Activated naive CD4-positive, alpha-beta T cell treated with anti-CD3 and anti-CD28 coated beads for 36 hours (primary cell): ENCODE measurements around the gene TSPAN15. TPM values are rescaled to one million over a fixed set of nuclear protein-coding genes. Genes with fewer than 3 reads are reported as not detected.

Source experiments
- CTCF ChIA-PET: fragments of 350-600 bp; sonication (Branson Sonifier 250); formaldehyde crosslinking; loops from one replicate; lab custom pipeline; 2021; ENCODE audit warnings: antibody characterized with exemption; lab: Charles Lee
- DNase-seq: peaks from one replicate; pipeline ENCODE4 v3.0.0-alpha.2; 2020
- H3K27ac Mint-ChIP-seq: one replicate; pipeline ENCODE4 v1.8.0; 2021; ENCODE audit warnings: mild to moderate bottlenecking, mixed read lengths
- H3K27me3 Mint-ChIP-seq: one replicate; pipeline ENCODE4 v1.8.0; 2021; ENCODE audit warnings: low read depth, mixed read lengths
- H3K36me3 Mint-ChIP-seq: one replicate; pipeline ENCODE4 v1.8.0; 2021; ENCODE audit warnings: low read depth, mixed read lengths
- H3K4me1 Mint-ChIP-seq: one replicate; pipeline ENCODE4 v1.8.0; 2021; ENCODE audit warnings: low read depth, mixed read lengths
- H3K4me3 Mint-ChIP-seq: one replicate; pipeline ENCODE4 v1.8.0; 2021; ENCODE audit warnings: mild to moderate bottlenecking, moderate library complexity, mixed read lengths
- H3K9me3 Mint-ChIP-seq: one replicate; pipeline ENCODE4 v1.8.0; 2021; ENCODE audit warnings: mixed read lengths
- intact Hi-C: fragments of 100-400 bp; cut with micrococcal nuclease; formaldehyde crosslinking; loops from one replicate; pipeline ENCODE4 v1.15.1; 2023
- total RNA-seq, 2 experiments: library from RNA; stranded (reverse); gene quantifications; one replicate each; pipeline ENCODE4 v1.2.3, GENCODE V29; 2021

TSPAN15 gene
- total RNA-seq, 2 experiments from 2014 or later = 0.72 to 1.1 TPM

DNA sequence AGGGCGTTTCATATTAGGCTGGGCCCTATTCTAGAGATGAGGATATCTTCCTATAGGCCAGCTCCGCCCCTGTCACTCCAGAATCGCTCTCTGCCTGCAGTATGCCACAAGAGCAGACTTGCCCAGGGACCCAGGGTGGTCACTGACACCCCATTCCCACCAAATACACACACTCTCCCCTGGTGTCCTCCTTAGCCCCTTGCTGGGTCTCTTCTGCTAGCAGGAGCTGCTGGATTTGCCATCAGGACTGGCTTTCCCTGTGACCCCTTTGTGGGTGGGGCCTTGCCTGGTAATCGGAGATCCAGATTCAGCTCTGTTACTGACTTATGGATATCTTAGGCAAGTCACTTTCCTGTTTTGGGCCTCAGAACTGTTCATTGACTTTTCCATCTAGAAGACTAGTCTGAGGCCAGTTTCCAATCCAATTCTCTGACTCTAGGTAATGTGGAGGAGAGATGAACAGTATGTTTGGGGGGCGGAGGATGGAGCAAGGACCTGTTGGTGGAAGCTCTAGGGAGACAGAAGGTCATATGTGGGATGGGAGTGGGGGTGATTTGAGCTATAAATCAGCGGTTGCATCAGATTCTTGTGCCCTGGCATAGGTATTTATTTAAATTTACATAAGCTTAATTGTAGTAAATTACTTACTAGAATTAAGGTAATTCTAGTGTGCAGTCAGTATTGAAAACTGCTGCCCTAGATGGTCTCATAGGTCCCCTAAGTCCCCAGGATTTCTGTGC is 1.6 kb downstream of the TSPAN15 start:
- intact Hi-C loops = no loop called here
- peak overlapping the region; percentile 4 for H3K4me3 Mint-ChIP-seq
- H3K4me1 Mint-ChIP-seq = peaks cover 11% of the 10 kb centered on the region
- CTCF ChIA-PET = interaction anchor here (0.8 to 1.7 kb wide), 3 partner anchors 10 to 103 kb away, joined by 3 to 6 read pairs (median 4); no protein-coding TSS in a partner anchor
- H3K27me3 Mint-ChIP-seq = peaks cover 2% of the 10 kb centered on the region
- no peak for DNase-seq
- no peaks in the 10 kb centered on the region for H3K36me3 Mint-ChIP-seq
- H3K27ac Mint-ChIP-seq = no peak overlapping the region
- H3K9me3 Mint-ChIP-seq = no peaks in the 10 kb centered on the region

DNA sequence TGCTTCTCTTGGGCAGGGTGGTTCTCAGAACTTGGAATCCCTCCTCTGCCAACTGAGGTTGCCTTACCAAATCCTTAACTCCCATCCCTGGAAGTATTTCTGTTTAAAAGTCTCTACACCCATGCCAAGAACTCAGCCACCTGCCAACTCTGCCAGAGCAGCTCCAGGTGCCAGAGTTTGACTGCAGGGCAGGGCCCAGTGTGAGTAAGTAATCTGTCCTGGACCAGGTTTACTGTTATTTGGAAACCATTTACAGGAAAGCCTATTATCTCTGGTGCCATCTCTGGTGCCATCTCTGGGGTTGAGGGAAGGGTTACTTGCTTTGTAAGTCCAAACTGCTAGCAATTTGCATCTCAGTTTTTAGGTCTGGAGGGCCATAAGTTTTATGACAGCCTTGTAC is 2.5 kb downstream of the TSPAN15 start:
- Mint-ChIP-seq H3K27me3 (peaks cover 2% of the 10 kb centered on the region), H3K4me3 (no peak overlapping the region), H3K27ac (no peak overlapping the region), H3K36me3 (no peaks in the 10 kb centered on the region), H3K4me1 (peaks cover 11% of the 10 kb centered on the region), H3K9me3 (no peaks in the 10 kb centered on the region)
- DNase-seq = no peak
- CTCF ChIA-PET = no interaction called here
- intact Hi-C loops = no loop called here

DNA sequence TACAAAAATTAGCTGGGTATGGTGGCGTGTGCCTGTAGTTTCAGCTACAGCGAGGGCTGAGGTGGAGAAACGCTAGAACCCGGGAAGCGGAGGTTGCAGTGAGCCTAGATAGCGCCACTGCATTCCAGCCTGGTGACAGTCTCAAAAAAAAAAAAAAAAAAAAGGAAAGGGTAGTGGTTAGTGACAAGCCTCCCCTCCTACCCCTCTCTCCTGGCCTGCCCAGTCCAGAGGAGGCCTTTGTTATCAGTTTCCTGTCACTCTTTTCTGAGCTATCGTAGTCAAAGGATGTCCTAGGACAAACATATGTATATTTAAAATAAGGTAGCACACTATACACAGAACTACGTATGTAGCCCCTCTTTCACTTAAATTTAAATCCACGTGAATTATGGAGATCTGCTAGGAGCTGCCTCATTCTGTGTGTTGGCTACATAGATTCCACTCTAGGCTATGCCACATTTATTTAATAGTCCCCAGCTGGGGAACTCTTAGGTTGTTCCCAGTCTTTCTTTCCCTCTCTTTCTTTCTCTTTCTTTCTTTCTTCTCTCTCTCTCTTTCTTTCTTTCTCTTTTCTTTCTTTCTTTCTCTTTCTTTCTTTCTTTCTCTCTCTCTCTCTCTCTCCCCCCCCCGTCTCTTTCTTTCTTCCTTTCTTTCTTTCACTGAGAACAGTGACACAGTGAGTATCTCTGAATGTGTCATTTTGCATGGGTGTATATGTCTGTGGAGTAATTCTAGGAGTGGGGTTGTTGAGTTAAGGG is 3.9 kb downstream of the TSPAN15 start:
- no peak for DNase-seq
- intact Hi-C loops = no loop called here
- H3K27ac Mint-ChIP-seq = no peak overlapping the region
- peaks cover 8% of the 10 kb centered on the region for H3K4me1 Mint-ChIP-seq
- no peaks in the 10 kb centered on the region for H3K36me3 Mint-ChIP-seq
- no peaks in the 10 kb centered on the region for H3K9me3 Mint-ChIP-seq
- H3K27me3 Mint-ChIP-seq = peaks cover 2% of the 10 kb centered on the region
- H3K4me3 Mint-ChIP-seq = no peak overlapping the region
- CTCF ChIA-PET = interaction anchor here (0.6 to 0.8 kb wide), 2 partner anchors 8 to 49 kb away, joined by 3 to 4 read pairs; no protein-coding TSS in a partner anchor

DNA sequence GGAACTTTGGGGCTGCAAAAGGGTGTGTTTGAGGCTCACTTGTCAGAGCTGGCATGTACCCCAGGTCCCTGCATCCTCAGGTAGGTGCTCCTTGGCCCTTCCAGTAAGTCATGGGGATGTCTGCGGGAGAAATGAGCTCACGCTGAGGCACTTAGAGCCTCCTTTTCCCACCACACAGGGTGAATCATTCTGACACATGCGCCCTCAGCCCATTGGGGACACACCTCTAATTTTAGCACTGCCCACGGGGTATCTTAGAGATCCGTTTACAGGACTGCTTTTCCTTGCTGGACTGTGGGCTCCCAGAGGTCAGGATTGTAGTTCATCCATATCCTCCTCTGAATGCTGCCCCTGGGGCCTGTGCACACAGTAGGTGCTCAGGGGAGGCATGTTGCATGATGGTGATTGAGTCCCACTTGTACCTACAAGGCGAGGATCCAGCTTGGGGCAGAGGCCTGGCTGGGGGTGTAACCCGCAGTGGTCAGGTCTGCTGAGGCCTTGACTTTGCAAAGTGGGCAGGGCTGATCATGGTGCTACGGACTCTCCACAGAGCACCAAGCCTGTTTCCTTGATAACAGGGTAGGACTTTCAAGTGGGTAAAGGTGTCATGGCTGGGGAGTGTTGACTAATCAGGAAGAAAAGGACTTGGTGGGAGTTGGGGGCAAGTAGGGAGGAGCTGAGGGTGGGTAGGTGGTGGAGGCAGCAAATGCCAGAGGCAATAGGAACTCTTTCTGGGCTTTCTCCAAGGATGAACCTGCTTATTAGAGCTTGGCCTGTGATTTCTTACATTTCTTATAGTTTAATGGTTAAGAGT is 5.8 kb downstream of the TSPAN15 start:
- intact Hi-C loops = no loop called here
- no peaks in the 10 kb centered on the region for H3K9me3 Mint-ChIP-seq
- H3K27me3 Mint-ChIP-seq = peaks cover 2% of the 10 kb centered on the region
- peaks cover under 1% of the 10 kb centered on the region for H3K4me1 Mint-ChIP-seq
- CTCF ChIA-PET = interaction anchor here (0.6 to 1.8 kb wide), 2 partner anchors 10 to 69 kb away, joined by 3 to 6 read pairs; no protein-coding TSS in a partner anchor
- no peak overlapping the region for H3K4me3 Mint-ChIP-seq
- no peak for DNase-seq
- H3K36me3 Mint-ChIP-seq = no peaks in the 10 kb centered on the region
- H3K27ac Mint-ChIP-seq = no peak overlapping the region

DNA sequence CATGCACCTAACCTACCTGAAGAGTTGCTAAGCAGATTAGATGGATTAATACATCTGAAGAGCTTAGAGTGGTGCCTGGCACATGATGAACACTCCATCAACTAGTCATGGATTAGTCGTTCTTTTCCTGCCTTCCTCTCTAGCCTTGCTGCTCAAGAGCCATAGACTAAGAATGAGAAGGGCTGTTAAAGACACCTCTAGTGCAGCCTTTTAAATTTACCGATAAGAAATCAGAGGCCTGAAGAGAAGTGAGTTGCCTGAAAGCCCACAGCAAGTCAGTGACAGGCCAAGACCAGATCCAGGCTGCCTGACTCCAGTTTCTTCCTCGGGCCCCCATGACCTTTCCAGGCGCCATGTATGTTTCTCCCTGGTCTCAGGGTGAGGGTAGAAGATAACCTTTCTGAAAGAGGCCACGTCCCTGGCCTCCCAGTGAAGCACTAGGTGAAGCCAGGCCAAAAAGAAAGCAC is 6.5 kb downstream of the TSPAN15 start:
- Mint-ChIP-seq H3K9me3 (no peaks in the 10 kb centered on the region), H3K27ac (no peak overlapping the region), H3K36me3 (no peaks in the 10 kb centered on the region), H3K4me3 (no peak overlapping the region), H3K4me1 (no peaks in the 10 kb centered on the region), H3K27me3 (no peaks in the 10 kb centered on the region)
- CTCF ChIA-PET = interaction anchor here (0.6 to 1.8 kb wide), 3 partner anchors 11 to 177 kb away, joined by 3 to 6 read pairs (median 3); no protein-coding TSS in a partner anchor
- intact Hi-C loops = no loop called here
- no peak for DNase-seq

DNA sequence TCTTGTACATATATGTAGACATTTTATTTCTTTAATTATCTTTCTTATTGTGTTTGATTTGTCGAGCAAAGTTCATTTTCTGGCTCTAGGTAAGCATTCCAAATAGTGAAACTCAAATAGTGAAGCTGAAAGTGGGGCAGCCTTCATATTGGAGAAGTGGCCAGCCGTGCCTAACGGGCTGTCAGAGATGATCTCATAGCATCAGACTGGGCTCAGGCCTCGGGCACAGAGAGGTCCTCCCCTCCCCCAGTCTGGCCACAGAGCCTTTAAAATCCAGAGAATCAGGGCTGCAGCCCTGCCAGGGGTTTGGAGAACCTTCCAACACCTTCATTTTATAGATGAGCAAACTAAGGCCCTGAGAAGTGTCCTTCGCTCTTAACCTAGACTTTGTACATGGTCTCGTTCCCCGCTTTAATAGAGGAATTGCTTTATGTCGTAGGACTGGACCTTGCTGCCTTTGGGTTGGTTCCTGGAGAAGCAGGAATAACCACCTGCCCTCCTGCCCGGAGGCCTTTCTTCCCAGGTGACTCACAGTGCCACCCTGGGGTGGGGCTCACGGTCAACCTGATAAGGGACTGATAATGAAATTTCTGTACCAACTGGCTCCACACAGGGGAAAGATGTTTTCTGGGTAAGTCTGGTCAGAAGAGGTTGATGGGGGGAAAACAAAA is 7.3 kb downstream of the TSPAN15 start:
- H3K27me3 Mint-ChIP-seq = no peaks in the 10 kb centered on the region
- no peak overlapping the region for H3K4me3 Mint-ChIP-seq
- DNase-seq = no peak
- peaks cover 2% of the 10 kb centered on the region for H3K4me1 Mint-ChIP-seq
- no peaks in the 10 kb centered on the region for H3K36me3 Mint-ChIP-seq
- intact Hi-C loops = no loop called here
- CTCF ChIA-PET = interaction anchor here (0.6 to 0.9 kb wide), 2 partner anchors 178 to 398 kb away, joined by 3 read pairs; no protein-coding TSS in a partner anchor
- H3K9me3 Mint-ChIP-seq = no peaks in the 10 kb centered on the region
- no peak overlapping the region for H3K27ac Mint-ChIP-seq

DNA sequence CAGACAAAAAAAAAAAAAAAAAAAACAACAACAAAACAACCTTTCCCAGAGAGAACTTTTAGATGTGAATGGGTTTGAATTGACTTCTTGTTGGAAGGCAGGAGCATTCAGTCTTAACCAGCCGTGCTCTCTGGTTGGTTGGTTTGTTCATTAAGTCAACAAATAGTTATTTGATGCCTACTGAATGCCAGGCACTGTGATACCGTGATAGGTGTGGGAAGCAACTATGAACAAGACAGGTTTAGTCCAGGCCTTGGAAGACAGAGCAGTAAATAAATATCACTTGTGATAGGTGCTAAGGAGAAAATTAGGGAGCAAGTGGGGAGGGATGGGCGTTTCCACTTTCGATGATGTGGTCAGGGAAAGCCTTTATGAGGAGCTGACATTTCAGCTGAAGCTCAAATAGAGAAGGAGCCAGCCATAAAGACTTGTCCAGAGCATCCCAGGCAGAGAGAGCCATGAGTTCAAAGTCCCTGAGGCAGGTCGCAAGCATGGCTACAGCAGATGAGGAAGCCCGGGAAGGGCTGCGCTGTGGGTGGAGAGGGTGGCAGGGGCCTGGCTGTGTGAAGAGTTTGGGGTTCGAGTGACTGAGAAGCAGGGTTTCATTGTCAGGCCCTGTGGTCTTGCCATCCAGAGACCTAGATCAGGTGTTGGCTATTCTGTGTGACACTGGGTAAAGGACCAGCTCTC is 8.0 kb downstream of the TSPAN15 start:
- intact Hi-C loops = no loop called here
- Mint-ChIP-seq H3K9me3 (no peaks in the 10 kb centered on the region), H3K4me1 (peaks cover 2% of the 10 kb centered on the region), H3K27me3 (no peaks in the 10 kb centered on the region), H3K36me3 (no peaks in the 10 kb centered on the region), H3K4me3 (no peak overlapping the region), H3K27ac (no peak overlapping the region)
- no peak for DNase-seq
- CTCF ChIA-PET = interaction anchor here (0.6 kb wide), 1 partner anchor 398 kb away, joined by 3 read pairs; no protein-coding TSS in a partner anchor

DNA sequence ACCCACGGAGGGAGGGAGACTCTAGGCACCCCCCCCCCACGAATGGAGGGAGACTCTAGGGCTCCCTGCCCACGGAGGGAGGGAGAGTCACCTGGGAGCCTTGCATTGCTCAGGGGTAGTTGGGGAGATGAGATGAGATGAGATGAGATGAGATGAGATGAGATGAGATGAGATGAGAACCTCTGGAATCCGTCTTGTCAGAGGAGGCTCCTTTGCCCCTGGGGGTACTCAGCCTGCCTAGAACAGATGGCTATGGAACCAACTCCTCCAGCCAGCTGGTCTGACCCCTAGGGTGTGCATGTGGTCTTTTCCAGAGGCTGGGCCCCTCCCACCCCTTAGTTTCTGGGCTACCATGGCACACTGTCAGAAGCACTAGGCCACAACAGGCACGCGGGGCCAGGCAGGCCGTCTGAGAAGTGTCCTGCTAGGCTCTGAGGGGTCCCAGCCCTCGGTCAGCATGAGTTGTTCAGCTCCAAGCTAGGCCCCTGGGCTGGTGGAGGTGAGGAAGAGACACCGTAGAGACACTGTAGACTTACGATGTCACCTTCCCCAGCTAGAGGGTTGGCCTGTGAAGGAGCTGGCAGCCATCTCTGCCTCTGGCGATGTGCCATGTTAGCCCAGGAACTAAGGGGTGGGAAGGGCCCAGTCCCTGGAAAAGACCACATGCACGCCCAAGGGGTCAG is 8.8 kb downstream of the TSPAN15 start:
- Mint-ChIP-seq H3K4me1 (peaks cover 5% of the 10 kb centered on the region), H3K27ac (no peak overlapping the region), H3K36me3 (no peaks in the 10 kb centered on the region), H3K9me3 (no peaks in the 10 kb centered on the region), H3K4me3 (no peak overlapping the region), H3K27me3 (no peaks in the 10 kb centered on the region)
- DNase-seq = no peak
- CTCF ChIA-PET = no interaction called here
- intact Hi-C loops = no loop called here

DNA sequence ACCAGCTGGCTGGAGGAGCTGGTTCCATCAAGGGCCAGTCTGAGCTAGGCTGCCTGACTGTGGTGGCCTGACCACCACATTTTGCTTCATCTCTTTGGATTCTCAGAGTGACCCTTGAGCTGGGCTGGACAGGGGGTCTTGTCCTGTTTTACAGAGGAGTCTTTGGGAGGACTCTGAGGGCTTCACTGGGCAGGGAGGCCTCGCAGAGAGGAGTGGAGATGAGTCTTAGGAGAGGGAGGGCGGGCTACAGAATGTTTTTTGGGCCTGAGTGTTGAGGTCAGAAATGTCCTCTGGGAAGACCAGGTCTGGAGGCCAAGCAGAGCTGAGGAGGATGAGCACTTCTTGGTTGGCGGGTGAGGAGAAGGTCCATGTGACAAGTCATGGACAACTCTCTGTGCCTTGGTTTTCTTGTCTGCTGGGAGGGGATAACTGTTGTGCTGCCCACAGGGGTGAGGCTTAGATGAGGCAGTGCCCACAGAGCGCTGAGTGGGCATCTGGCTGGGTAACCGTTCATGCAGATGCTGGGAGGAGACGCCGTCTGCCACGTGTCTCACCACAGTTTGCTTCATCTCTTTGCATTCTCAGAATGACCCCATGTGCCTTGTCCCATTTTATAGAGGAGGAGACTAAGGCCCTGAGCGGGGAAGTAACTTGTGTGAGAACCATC is 9.4 kb downstream of the TSPAN15 start:
- H3K27me3 Mint-ChIP-seq = no peaks in the 10 kb centered on the region
- H3K36me3 Mint-ChIP-seq = no peaks in the 10 kb centered on the region
- no peaks in the 10 kb centered on the region for H3K9me3 Mint-ChIP-seq
- H3K4me3 Mint-ChIP-seq = no peak overlapping the region
- no peak overlapping the region for H3K27ac Mint-ChIP-seq
- intact Hi-C loops = no loop called here
- no peak for DNase-seq
- CTCF ChIA-PET = interaction anchor here (0.6 kb wide), 1 partner anchor 407 kb away, joined by 4 read pairs; no protein-coding TSS in a partner anchor
- H3K4me1 Mint-ChIP-seq = peaks cover 12% of the 10 kb centered on the region

DNA sequence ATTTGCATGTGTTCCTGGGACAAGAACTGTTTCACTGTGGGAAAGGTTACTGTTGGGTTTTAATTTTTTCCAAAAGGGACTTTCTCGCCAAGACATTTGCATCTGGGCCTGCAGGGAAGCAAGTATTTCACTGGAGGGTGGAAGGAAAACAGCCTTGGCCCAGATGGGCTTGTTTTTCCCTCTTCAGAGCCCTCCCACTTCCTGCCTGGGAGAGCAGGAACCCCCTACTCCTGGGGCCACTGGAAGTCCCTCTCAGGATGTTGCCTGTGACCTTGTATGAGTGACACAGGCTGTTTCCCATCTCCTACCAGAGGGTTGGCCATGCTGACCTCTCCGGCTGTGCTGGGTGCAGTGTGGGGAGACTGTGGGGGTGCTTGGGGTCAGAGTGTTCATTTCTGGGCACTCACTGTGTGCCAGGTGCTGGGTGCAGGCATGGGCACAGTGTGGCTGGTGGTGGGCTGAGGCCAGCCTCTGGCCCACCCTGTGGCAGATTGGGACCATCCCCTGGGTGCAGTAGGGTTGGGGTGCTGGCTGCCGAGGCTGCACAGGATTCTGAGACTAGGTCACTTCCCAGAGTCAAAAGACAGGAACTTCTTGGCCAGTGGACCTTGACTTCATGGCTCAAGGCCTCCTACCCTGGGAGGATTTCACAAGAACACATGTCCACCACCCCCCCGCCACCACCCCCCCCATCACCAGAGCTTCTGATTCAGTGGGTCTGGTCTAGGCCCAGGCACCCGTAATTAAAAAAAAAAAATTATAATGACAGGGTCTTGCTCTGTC is 10.2 kb downstream of the TSPAN15 start:
- DNase-seq = no peak
- H3K27ac Mint-ChIP-seq = no peak overlapping the region
- H3K4me1 Mint-ChIP-seq = peaks cover 12% of the 10 kb centered on the region
- intact Hi-C loops = no loop called here
- no peaks in the 10 kb centered on the region for H3K36me3 Mint-ChIP-seq
- H3K27me3 Mint-ChIP-seq = no peaks in the 10 kb centered on the region
- CTCF ChIA-PET = interaction anchor here (1.5 kb wide), 1 partner anchor 9 kb away, joined by 4 read pairs; no protein-coding TSS in a partner anchor
- H3K9me3 Mint-ChIP-seq = no peaks in the 10 kb centered on the region
- H3K4me3 Mint-ChIP-seq = no peak overlapping the region
